ENCODE measurements around the gene FKBP2.

The FKBP2 gene

GRCh38 chr11:64249563-64250414, 8.9 kb downstream of the FKBP2 start:
- no peak for DNase-seq (ENCODE audit: low spot score)

GRCh38 chr11:64250415-64251015, 9.6 kb downstream of the FKBP2 start:
- no peak for DNase-seq (ENCODE audit: low spot score)

GRCh38 chr11:64251016-64251752, 10.3 kb downstream of the FKBP2 start, which contains the start of gene PLCB3:
Gene PLCB3, plus strand, starts transcription at chr11:64251530. Its CDS starts 120 bp downstream, at chr11:64251650.
- no peak for DNase-seq (ENCODE audit: low spot score)

DNA sequence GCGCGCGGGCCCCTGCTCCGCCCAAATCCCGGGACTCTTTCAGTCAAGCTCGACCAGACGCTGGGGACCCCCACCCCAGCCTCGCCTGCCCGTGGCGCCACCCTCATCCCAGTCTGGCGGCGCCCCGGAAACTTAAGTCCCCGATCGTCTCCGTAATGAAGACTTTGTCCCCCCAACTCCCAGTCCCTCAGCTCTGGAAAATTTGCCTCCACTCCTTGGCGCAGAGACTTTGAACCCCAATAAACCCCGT, 10.8 kb downstream of the FKBP2 start:
- DNase-seq (ENCODE audit: low spot score): no peak

- no peak for DNase-seq (ENCODE audit: low spot score)
Measured at GRCh38 chr11:64252003-64252872, 11.3 kb downstream of the FKBP2 start.

- DNase-seq (ENCODE audit: low spot score): no peak
Measured at GRCh38 chr11:64253043-64253442, 12.1 kb downstream of the FKBP2 start.

GRCh38 chr11:64253481-64253880, 12.6 kb downstream of the FKBP2 start:
- peak; percentile 71 for DNase-seq (ENCODE audit: low spot score)

DNA sequence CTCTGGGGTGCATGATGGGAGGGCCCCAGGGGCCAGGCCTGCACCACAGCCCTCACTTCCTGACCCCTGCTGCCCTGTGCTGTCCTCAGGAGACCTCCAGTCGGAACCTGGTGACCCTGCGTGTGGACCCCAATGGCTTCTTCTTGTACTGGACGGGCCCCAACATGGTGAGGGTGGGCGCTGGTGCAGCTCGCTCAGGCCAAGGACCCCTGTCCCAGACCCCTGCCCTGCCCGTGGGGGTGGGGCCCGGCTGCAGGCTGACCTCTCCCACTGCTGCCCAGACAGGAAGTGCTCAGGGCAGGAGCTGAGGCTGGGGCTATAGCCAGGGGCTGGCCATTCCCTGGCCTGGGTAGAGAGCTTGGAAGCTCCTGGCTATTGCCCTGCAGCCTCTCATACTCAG, 13.4 kb downstream of the FKBP2 start:
- DNase-seq (ENCODE audit: low spot score): no peak

GRCh38 chr11:64255135-64256128, 14.5 kb downstream of the FKBP2 start:
- no peak for DNase-seq (ENCODE audit: low spot score)

GRCh38 chr11:64256300-64256699, 15.4 kb downstream of the FKBP2 start:
- DNase-seq (ENCODE audit: low spot score): no peak

- no peak for DNase-seq (ENCODE audit: low spot score)
Measured at GRCh38 chr11:64258356-64258755, 17.5 kb downstream of the FKBP2 start.

DNA sequence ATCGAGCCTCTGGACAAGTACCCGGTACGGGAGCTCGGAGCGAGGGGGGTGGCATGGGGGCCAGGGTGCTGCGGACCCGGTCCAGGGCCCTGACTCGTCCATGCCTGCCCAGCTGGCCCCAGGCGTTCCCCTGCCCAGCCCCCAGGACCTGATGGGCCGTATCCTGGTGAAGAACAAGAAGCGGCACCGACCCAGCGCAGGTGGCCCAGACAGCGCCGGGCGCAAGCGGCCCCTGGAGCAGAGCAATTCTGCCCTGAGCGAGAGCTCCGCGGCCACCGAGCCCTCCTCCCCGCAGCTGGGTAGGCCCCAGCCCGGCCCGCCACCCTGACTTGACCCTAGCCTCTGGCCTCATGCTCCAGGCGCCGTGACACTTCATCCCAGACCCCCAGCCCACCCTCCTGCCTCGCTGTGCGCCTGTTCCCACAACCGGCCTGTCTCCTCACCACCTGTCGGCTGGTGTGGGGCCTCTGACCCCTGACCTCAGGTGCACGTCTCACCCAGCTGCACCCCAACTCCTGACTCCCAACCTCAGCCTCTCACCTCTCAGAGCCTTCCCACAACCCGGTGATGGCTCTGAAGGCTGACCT, 18.1 kb downstream of the FKBP2 start:
- DNase-seq (ENCODE audit: low spot score): no peak

- no peak for DNase-seq (ENCODE audit: low spot score)
Measured at GRCh38 chr11:64259533-64260067, 18.7 kb downstream of the FKBP2 start.

DNA sequence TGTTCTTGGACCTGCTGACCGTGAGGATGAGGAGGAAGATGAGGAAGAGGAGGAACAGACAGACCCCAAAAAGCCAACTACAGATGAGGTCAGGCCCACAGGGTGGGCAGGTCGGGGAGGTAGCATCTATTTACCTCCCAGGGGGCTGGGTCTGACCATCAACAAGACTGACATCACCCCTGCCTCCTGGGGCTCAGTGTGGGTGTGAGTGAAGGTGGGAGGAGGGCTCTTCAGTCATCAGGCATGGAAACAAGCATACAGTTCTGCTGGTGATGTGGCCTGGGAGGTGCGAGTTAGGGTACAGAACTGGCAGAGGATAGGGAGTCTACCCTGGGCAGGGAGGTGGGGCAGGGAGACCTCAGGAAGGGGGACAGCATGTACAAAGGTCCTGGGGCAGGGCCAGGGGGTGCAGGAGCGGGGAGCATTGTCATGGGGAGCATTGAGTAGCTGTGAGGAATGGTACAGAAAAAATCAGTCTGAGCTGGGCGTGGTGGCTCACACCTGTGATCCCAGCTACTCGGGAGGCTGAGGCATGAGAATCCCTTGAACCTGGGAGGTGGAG, 19.3 kb downstream of the FKBP2 start:
- no peak for DNase-seq (ENCODE audit: low spot score)

- no peak for DNase-seq (ENCODE audit: low spot score)
Measured at GRCh38 chr11:64261556-64262080, 20.7 kb downstream of the FKBP2 start.

- no peak for DNase-seq (ENCODE audit: low spot score)
Measured at GRCh38 chr11:64262271-64263002, 21.5 kb downstream of the FKBP2 start.

DNA sequence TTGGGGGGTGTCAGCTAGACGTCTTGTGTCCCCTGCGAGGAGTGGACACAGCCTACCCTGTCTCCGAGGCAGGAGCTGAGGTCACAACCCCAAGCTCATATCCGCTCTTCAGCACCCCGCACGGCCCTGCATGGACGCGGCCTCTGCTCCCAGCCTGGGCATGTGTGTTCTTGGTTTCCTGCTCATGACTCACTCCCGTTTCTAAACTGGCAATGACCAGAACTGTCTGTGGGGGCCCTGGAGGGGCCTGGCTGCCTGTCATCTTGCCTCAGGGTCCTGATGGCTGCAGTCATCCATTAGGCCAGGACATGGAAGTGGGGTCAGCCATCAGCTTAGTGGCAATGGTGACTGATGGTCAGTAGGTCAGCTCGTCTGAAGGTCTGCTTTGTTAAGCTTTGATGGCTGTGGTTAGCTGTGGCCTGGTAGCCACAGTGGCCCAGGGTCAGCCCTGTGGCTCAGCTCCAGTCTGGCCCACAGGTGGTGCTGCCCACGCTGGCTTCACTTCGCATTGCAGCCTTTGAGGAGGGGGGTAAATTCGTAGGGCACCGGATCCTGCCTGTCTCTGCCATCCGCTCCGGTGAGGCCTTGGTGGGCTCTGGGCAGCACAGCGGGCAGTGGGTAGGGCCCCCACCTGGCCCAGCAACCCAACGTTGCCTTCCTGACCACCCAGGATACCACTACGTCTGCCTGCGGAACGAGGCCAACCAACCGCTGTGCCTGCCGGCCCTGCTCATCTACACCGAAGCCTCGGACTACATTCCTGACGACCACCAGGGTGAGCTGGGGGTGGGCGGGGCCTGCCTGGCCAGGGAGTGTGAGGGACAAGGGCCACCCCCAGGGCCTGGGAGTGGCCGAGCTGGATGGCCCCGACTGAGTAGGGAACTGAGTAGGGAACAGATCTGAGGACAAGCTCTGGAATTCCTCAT, 22.4 kb downstream of the FKBP2 start:
- DNase-seq (ENCODE audit: low spot score): no peak

DNA sequence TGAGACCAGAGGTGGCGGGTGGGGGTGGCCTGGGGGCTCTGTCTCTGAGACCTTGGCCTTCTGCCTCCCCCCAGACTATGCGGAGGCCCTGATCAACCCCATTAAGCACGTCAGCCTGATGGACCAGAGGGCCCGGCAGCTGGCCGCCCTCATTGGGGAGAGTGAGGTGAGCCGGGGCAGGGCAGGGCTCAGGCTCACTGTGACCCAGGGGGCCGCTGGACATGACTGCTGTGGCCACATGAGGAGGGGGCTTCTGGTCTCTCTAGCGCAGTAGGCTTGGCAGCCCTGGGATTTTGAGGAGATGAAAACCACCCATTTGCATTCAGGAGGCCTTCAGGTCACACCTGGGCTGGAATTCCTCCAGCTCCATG, 23.0 kb downstream of the FKBP2 start:
- DNase-seq (ENCODE audit: low spot score): no peak

Measured in cerebellar cortex (tissue), 1 donor.